Activated CD8-positive, alpha-beta T cell treated with anti-CD3 and anti-CD28 coated beads, Interleukin-2, amount 10 ng/mL, durations not matched to agents 7 days and 5 days (primary cell): ENCODE data around the gene CEP128. TPM values are rescaled to one million over a fixed set of nuclear protein-coding genes. Genes with fewer than 3 reads are reported as not detected.

Experiments
- ATAC-seq: fragments of 150-1000 bp; cut with Tn5 transposase; one replicate; pipeline ENCODE4 v1.10.0; 2021; ENCODE audit warnings: moderate library complexity
- CTCF ChIA-PET: fragments of 350-600 bp; sonication (Branson Sonifier 250); formaldehyde crosslinking; loops from one replicate; lab custom pipeline; 2021; ENCODE audit warnings: antibody characterized with exemption; lab: Charles Lee
- POLR2A ChIA-PET: fragments of 350-600 bp; sonication (Branson Sonifier 250); formaldehyde crosslinking; loops from one replicate; lab custom pipeline; 2021; ENCODE audit warnings: antibody characterized with exemption; lab: Charles Lee
- DNase-seq: peaks from one replicate; pipeline ENCODE4 v3.0.0-alpha.2; 2020
- H3K27ac Mint-ChIP-seq: one replicate; pipeline ENCODE4 v1.8.0; 2021; ENCODE audit warnings: mild to moderate bottlenecking, mixed read lengths
- H3K27me3 Mint-ChIP-seq: one replicate; pipeline ENCODE4 v1.8.0; 2021; ENCODE audit warnings: low read depth, mixed read lengths
- H3K36me3 Mint-ChIP-seq: one replicate; pipeline ENCODE4 v1.8.0; 2021; ENCODE audit warnings: low read depth, mixed read lengths
- H3K4me1 Mint-ChIP-seq: one replicate; pipeline ENCODE4 v1.8.0; 2021; ENCODE audit warnings: low read depth, mixed read lengths
- H3K4me3 Mint-ChIP-seq: one replicate; pipeline ENCODE4 v1.8.0; 2021; ENCODE audit warnings: mild to moderate bottlenecking, mixed read lengths
- H3K9me3 Mint-ChIP-seq: one replicate; pipeline ENCODE4 v1.8.0; 2022; ENCODE audit warnings: mixed read lengths; ENCODE audit not compliant: insufficient read depth
- total RNA-seq, 2 experiments: library from RNA; stranded (reverse); gene quantifications; one replicate each; pipeline ENCODE4 v1.2.3, GENCODE V29; 2021

CEP128 gene
- total RNA-seq, 2 experiments from 2014 or later, result 32.9 to 35.8 TPM

DNA sequence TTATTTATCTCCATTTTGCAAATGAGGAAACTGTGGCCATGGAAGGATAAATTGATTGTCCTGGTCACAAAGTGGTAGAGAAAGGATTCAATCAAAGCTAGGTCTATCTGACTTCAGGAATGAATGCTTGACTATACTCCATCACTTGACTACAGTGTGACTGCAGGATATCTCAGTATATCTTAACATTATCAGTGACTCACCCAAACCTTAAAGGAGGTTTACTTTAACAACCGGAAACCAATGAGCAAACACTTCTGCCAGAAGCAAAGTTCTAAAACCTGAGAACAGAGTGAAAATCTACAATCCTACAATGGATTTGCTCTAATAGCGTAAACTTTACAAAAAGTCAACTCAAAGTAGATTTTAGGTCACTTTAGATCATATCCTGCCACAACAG lies 277.0 kb downstream of the CEP128 start:
- H3K9me3 Mint-ChIP-seq, result peaks cover 25% of the 10 kb centered on the region
- ATAC-seq, result no peak

DNA sequence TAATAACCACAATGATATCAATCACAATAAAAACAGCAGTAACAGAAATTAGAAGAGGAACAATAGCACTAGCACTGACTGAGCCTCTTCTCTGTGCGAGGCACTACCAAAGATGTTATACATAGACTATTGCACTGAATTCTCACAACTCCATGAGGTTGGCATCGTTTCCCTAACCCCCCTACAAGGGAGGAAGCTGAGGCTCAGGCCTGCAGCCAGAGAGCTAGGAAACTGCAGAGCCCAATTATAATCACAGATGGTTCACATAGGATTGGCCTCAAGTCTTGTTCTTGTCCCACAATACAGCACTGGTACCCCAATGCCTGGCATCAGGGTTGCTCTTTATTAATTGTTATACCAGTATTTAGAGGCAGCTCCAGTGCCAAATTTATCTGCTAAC lies 278.0 kb downstream of the CEP128 start:
- DNase-seq (no peak), ATAC-seq (no peak)
- ChIA-PET POLR2A (no interaction called here), CTCF (no interaction called here)
- Mint-ChIP-seq H3K4me1 (peaks cover 8% of the 10 kb centered on the region), H3K36me3 (peaks cover 12% of the 10 kb centered on the region), H3K9me3 (peaks cover 15% of the 10 kb centered on the region), H3K4me3 (no peak overlapping the region), H3K27ac (no peak overlapping the region), H3K27me3 (no peaks in the 10 kb centered on the region)

More for the DNA sequence above, 277.0 kb downstream of the CEP128 start:
- H3K27ac Mint-ChIP-seq, result no peak overlapping the region
- POLR2A ChIA-PET, result no interaction called here
- DNase-seq, result no peak
- CTCF ChIA-PET, result no interaction called here
- H3K27me3 Mint-ChIP-seq, result no peaks in the 10 kb centered on the region
- peaks cover 8% of the 10 kb centered on the region for H3K4me1 Mint-ChIP-seq
- H3K36me3 Mint-ChIP-seq, result peaks cover 17% of the 10 kb centered on the region
- no peak overlapping the region for H3K4me3 Mint-ChIP-seq

DNA sequence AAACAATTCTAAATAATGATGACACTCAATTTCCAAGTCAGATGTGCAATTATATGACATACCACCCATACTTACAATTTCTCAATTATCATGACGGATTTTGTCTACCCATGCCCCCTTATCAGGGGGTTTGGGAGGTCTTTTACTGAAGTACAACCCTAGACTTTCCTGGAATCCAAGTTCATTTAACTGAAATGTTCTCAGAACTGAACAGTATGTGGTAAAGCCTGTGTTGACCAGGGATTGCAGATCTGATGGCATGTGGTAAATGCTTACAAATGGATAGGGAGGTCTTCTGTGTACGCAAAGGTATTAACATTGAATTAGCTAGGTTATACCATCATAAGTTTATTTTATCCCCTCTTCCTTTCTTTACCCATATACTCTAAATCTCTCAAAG lies 281.8 kb downstream of the CEP128 start:
- DNase-seq, result no peak
- Mint-ChIP-seq H3K27ac (no peak overlapping the region), H3K4me3 (no peak overlapping the region), H3K4me1 (peaks cover 3% of the 10 kb centered on the region), H3K27me3 (no peaks in the 10 kb centered on the region), H3K36me3 (no peaks in the 10 kb centered on the region), H3K9me3 (no peaks in the 10 kb centered on the region)
- ChIA-PET POLR2A (no interaction called here), CTCF (interaction anchor here (1.0 kb wide), 1 partner anchor 12 kb away, joined by 3 read pairs; no protein-coding TSS in a partner anchor)
- no peak for ATAC-seq

DNA sequence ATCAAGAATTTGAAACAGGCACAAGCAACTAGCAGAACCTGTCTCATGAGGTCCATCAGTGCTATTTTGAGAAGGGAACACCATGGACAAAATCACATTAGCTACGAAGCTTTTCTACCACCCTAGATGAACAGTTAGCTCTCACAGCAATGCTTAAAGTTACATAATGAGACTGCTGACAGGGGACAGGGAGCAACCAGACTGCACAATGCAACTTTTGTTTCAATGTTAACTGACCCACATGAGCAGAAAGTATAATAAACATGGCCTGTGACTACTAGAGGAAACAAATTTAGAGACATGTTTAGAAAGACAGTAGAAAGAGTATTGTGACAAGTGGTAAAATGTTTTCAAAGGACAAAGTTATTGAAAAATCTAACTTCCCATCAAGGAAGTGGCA lies 282.8 kb downstream of the CEP128 start:
- POLR2A ChIA-PET, result interaction anchor here (0.5 kb wide), 1 partner anchor 121 kb away, joined by 4 read pairs; no protein-coding TSS in a partner anchor
- no peak for DNase-seq
- no peaks in the 10 kb centered on the region for H3K36me3 Mint-ChIP-seq
- H3K4me3 Mint-ChIP-seq, result no peak overlapping the region
- no peaks in the 10 kb centered on the region for H3K27me3 Mint-ChIP-seq
- CTCF ChIA-PET, result no interaction called here
- no peak for ATAC-seq
- H3K27ac Mint-ChIP-seq, result no peak overlapping the region
- peaks cover 3% of the 10 kb centered on the region for H3K9me3 Mint-ChIP-seq
- H3K4me1 Mint-ChIP-seq, result no peaks in the 10 kb centered on the region

DNA sequence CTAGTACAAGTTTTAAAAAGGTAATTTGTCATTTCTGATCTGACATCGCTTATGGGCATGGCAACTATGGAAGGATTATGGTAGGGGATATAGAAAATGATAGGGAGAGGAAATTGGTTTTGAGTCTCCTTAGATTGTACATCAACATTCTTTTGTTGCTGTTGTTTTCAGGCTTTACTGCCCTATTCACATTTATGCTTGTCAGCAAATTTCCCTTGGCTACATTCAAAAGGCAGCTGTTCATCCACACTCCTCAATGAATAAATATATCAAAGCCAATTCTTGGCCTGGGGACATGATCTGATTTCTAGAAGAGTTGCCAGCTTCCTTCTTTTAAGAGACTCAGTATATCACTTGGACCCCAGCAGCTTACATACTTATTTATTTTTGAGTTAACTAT lies 283.4 kb downstream of the CEP128 start:
- ATAC-seq (no peak), DNase-seq (no peak)
- H3K27me3 Mint-ChIP-seq, result no peaks in the 10 kb centered on the region
- H3K9me3 Mint-ChIP-seq, result peaks cover 8% of the 10 kb centered on the region
- H3K36me3 Mint-ChIP-seq, result peaks cover 2% of the 10 kb centered on the region
- H3K4me1 Mint-ChIP-seq, result no peaks in the 10 kb centered on the region
- H3K27ac Mint-ChIP-seq, result no peak overlapping the region
- ChIA-PET CTCF (no interaction called here), POLR2A (no interaction called here)
- no peak overlapping the region for H3K4me3 Mint-ChIP-seq

DNA sequence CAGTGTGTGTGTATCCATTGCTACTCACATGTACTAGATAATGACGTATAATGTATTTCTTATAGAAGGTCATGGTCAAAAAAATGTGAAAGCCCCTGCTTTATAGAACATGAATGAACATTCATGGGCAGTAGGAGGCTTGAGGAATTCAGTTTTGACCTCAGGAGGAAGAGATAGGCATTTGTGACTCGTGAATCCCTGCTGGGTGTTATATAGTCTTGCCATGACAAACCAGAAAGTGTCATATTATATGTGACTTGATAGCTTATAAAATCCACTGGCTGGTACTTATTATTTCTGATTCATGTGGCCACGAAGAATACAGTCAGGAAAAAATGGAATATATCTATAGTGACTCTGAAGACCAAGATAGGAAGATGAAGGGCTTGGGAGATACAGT lies 287.6 kb downstream of the CEP128 start:
- no peak overlapping the region for H3K27ac Mint-ChIP-seq
- H3K4me1 Mint-ChIP-seq, result no peaks in the 10 kb centered on the region
- H3K36me3 Mint-ChIP-seq, result peaks cover 12% of the 10 kb centered on the region
- ChIA-PET CTCF (no interaction called here), POLR2A (no interaction called here)
- peaks cover 19% of the 10 kb centered on the region for H3K9me3 Mint-ChIP-seq
- DNase-seq (no peak), ATAC-seq (no peak)
- H3K4me3 Mint-ChIP-seq, result no peak overlapping the region
- no peaks in the 10 kb centered on the region for H3K27me3 Mint-ChIP-seq

DNA sequence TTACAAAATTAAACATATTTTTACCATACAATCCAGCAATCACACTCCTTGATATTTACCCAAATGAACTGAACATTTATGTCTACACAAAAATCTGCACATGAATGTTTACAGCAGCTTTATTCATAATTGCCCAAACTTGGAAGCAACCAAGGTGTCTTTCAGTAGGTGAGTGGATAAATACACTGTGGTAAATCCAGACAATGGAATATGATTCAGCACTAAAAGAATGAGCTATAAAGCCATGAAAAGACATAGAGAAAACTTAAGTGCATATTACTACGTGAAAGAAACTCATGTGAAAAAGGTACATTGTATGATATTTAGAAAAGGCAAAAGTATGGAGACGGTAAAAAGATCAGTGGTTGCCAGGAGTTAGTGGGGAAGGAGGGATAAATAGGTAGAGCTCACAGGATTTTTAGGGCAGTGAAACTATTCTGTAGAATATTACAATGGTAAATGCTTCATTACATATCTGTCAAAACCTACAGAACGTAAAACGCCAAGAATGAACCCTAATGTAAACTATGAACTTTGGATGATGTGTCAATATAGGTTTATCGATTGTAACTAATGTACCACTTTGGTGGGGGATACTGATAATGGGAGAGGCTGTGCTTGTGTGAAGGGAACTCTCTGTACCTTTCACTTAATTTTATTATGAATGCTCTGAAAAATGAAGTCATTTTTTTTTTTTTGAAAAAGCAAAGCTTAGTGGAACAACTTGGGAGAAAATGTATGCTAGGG lies 295.7 kb downstream of the CEP128 start:
- H3K27me3 Mint-ChIP-seq, result no peaks in the 10 kb centered on the region
- no peak for ATAC-seq
- peaks cover 2% of the 10 kb centered on the region for H3K36me3 Mint-ChIP-seq
- POLR2A ChIA-PET, result no interaction called here
- no peak overlapping the region for H3K4me3 Mint-ChIP-seq
- CTCF ChIA-PET, result interaction anchor here (1.5 kb wide), 1 partner anchor 10 kb away, joined by 5 read pairs; no protein-coding TSS in a partner anchor
- no peaks in the 10 kb centered on the region for H3K9me3 Mint-ChIP-seq
- DNase-seq, result no peak
- no peak overlapping the region for H3K27ac Mint-ChIP-seq
- H3K4me1 Mint-ChIP-seq, result no peaks in the 10 kb centered on the region

DNA sequence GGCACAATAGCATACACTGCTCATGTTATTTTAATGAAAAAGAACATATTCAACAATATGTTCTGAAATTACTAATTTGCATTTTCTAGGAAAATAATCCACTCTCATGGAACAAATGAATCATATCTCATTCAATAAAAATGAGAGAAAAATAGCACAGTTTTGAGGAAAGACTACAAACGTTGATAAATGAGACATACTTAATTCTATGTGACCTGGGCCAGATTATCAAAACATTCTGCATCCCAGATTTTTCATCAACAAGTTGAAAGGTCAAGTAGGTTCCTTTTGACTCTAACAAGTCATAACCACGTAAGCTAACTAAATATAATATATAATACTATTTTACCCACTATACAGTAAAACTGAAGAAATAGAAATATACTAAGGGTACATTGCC lies 296.7 kb downstream of the CEP128 start:
- CTCF ChIA-PET, result interaction anchor here (1.5 kb wide), 1 partner anchor 8 kb away, joined by 5 read pairs; no protein-coding TSS in a partner anchor
- H3K27me3 Mint-ChIP-seq, result no peaks in the 10 kb centered on the region
- H3K4me1 Mint-ChIP-seq, result no peaks in the 10 kb centered on the region
- POLR2A ChIA-PET, result no interaction called here
- DNase-seq (no peak), ATAC-seq (no peak)
- H3K4me3 Mint-ChIP-seq, result no peak overlapping the region
- no peaks in the 10 kb centered on the region for H3K36me3 Mint-ChIP-seq
- H3K9me3 Mint-ChIP-seq, result no peaks in the 10 kb centered on the region
- H3K27ac Mint-ChIP-seq, result no peak overlapping the region

DNA sequence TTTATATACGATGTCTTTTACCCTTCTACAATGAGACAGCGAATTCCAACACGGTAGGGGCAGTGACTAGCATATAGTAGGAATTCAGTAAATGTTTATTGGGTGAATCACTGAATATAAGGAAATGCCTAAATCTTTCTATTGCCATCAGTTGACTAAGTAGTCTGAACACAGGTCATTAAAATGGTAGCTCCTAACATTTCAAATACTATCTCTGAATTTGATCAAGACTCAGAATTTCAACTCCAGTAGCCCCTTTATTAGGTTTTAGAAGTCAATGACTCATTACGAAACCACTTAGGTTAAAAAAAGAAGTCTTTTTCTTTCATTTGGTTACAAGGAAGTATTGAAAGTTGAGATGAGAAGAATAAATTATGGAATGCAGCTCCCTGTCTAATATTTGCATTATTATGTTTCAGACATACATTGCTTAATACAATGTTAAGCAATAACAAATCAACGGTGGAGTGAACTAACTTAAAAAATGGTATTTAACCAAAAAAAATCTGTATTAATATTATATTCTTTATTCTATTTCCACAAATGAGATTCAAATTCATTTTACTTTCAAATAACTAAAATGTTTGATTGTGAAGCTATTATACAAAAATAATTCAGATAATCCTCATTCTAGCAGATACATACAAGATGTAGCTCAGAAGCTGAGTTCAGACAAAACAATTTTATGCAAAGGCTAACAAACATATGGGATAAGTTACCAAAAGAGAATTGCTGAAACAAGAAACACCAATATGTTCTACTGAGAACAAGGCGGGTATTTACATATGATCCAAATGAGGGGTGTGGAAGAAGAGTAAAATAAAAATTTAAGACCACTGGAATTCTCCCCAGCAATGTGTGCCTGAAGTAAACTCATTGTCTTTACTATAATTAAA lies 302.7 kb downstream of the CEP128 start:
- Mint-ChIP-seq H3K27me3 (no peaks in the 10 kb centered on the region), H3K27ac (no peak overlapping the region)
- CTCF ChIA-PET, result no interaction called here

DNA sequence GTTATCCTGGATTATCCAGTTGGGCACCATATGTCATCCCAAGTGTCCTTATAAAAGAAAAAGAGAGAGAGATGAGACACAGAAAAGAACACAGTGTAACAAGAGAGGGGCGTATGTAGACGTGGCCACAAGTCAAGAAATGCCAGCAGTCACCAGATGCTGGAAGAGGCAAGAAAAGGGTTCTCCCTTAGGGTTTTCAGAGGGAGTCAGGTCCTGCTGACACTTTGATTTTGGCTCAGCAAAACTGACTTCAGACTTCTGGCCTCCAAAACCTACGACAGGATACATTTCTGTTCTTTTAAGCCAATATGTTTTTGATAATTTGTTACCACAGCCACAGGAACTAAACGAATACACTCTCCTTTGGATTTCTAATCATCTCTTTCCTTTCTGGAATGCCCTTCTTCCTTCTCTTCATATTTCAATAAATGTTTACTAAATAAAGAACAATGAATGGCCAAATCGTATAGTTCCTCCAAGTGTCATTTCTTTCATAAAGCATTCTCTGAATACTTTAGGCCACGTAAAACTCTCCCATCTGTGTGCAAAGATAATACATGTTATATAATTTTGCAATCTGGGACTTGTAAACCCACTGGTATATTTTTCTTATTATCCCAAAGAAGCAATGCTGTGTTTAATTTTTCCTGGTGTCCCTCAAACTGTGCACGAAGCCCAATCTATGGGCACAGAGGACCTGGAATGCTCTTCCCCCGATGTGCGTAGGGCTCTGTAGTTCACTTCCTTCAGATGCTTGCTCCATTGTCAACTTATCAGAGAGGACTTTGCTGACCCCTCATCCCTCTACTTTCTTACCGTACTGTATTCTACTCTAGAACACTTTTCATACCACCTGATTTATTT lies 303.6 kb downstream of the CEP128 start:
- Mint-ChIP-seq H3K27ac (no peak overlapping the region), H3K27me3 (no peaks in the 10 kb centered on the region), H3K36me3 (no peaks in the 10 kb centered on the region), H3K9me3 (no peaks in the 10 kb centered on the region), H3K4me1 (no peaks in the 10 kb centered on the region), H3K4me3 (no peak overlapping the region)
- DNase-seq, result no peak
- ATAC-seq, result no peak
- POLR2A ChIA-PET, result no interaction called here
- CTCF ChIA-PET, result no interaction called here

More for the DNA sequence above, 302.7 kb downstream of the CEP128 start:
- ATAC-seq (no peak), DNase-seq (no peak)
- POLR2A ChIA-PET, result no interaction called here
- Mint-ChIP-seq H3K36me3 (no peaks in the 10 kb centered on the region), H3K4me3 (no peak overlapping the region), H3K4me1 (no peaks in the 10 kb centered on the region), H3K9me3 (no peaks in the 10 kb centered on the region)

DNA sequence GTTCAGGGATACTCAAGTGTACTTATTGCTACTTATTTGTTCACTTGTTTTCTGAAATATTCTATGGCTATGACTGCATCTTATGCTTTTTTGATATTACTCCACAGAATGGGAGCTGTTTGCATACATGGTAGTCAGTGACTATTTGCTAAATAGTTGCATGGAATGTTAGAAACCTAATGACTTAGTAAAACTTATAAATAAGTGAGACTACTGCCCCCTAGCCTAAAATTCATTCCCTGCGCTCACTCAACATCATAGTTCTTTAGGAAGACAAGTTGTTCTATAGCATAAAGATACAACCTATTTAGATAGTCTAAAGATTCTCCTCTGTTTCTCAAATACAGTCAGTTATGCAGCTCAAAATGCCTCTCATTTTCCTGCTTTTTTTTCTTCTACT lies 305.5 kb downstream of the CEP128 start:
- Mint-ChIP-seq H3K9me3 (no peaks in the 10 kb centered on the region), H3K4me1 (no peaks in the 10 kb centered on the region), H3K27me3 (no peaks in the 10 kb centered on the region), H3K27ac (no peak overlapping the region), H3K36me3 (no peaks in the 10 kb centered on the region), H3K4me3 (no peak overlapping the region)
- no peak for ATAC-seq
- no peak for DNase-seq
- POLR2A ChIA-PET, result no interaction called here
- CTCF ChIA-PET, result interaction anchor here (1.7 kb wide), 1 partner anchor 10 kb away, joined by 5 read pairs; no protein-coding TSS in a partner anchor
